PFSK-1 (cell line): ENCODE results near the gene UST.

Experiments used
- FOXP2 ChIP-seq: optimal IDR thresholded peaks from 2 replicates; pipeline ENCODE3; 2011; ENCODE audit warnings: borderline replicate concordance, control low read depth, inconsistent platforms; ENCODE audit not compliant: insufficient read depth; ENCODE audit errors: extremely low read length, extremely low read depth
- POLR2AphosphoS5 ChIP-seq: IDR thresholded peaks from 2 replicates; pipeline ENCODE4 v1.6.1; 2012; ENCODE audit warnings: low read depth, mild to moderate bottlenecking, control low read depth, low read length, moderate library complexity
- REST ChIP-seq, 2 experiments: IDR thresholded peaks; 2 replicates each; pipeline versions ENCODE4 v1.6.1 to v1.8.0; 2011 to 2012; ENCODE audit warnings: low read depth in 2 of 2, low read length in 2 of 2, control low read depth in 1 of 2, inconsistent platforms in 1 of 2, mild to moderate bottlenecking in 1 of 2, moderate library complexity in 1 of 2; ENCODE audit not compliant: insufficient read depth in 1 of 2
- SIN3A ChIP-seq: IDR thresholded peaks from 2 replicates; pipeline ENCODE4 v1.6.1; 2012; ENCODE audit warnings: mild to moderate bottlenecking, low read length, moderate library complexity, borderline replicate concordance; ENCODE audit not compliant: insufficient read depth
- TAF1 ChIP-seq: IDR thresholded peaks from 2 replicates; pipeline ENCODE4 v1.6.1; 2012; ENCODE audit warnings: low read length, control low read depth, borderline replicate concordance; ENCODE audit not compliant: insufficient read depth

- no peak for TF ChIP-seq POLR2AphosphoS5
- TF ChIP-seq SIN3A, result no peak
- TF ChIP-seq REST (IDR thresholded peaks at IDR 0.05; ENCODE audit: insufficient read depth in 1 of 2, low read depth in 2 of 2, low read length in 2 of 2), result no peak
- TF ChIP-seq FOXP2, result no peak
- no peak for TF ChIP-seq TAF1
Measured at GRCh38 chr6:148779142-148779562, 32.3 kb downstream of the UST start.
